ENCODE results near the gene PLK5.
"Not testable (repeated sequence)": the region's sequence is repeated elsewhere in the genome, so short reads cannot be mapped to it uniquely, and the experiment has no call there.

Gene PLK5

GRCh38 chr19:1523412-1524286, at the start of gene PLK5:
Gene PLK5, plus strand, starts transcription at chr19:1524077. Its CDS starts 2,920 bp downstream, at chr19:1526997.
- DNase-seq (ENCODE audit: low spot score), result no peak

- DNase-seq (ENCODE audit: low spot score), result no peak
Measured at GRCh38 chr19:1474765-1475351, 49.0 kb upstream of the PLK5 start.

- no peak for DNase-seq (ENCODE audit: low spot score)
Measured at GRCh38 chr19:1475751-1476437, 48.0 kb upstream of the PLK5 start.

- DNase-seq (ENCODE audit: low spot score), result not testable (repeated sequence)
Measured at GRCh38 chr19:1477056-1477455, 46.8 kb upstream of the PLK5 start.

- DNase-seq (ENCODE audit: low spot score), result peak; percentile 85
Measured at GRCh38 chr19:1478934-1479707, 44.8 kb upstream of the PLK5 start, which contains the start of gene C19orf25. Gene C19orf25, minus strand, starts transcription at chr19:1479215. Its CDS starts 312 bp downstream, at chr19:1478903.

GRCh38 chr19:1481224-1481892, 42.5 kb upstream of the PLK5 start:
- DNase-seq (ENCODE audit: low spot score), result no peak

GRCh38 chr19:1481893-1482360, 42.0 kb upstream of the PLK5 start:
- DNase-seq (ENCODE audit: low spot score), result no peak

- DNase-seq (ENCODE audit: low spot score), result no peak
Measured at GRCh38 chr19:1482361-1483130, 41.3 kb upstream of the PLK5 start.

- no peak for DNase-seq (ENCODE audit: low spot score)
Measured at GRCh38 chr19:1483131-1483978, 40.5 kb upstream of the PLK5 start.

GRCh38 chr19:1483979-1484428, 39.9 kb upstream of the PLK5 start:
- no peak for DNase-seq (ENCODE audit: low spot score)

GRCh38 chr19:1486720-1487575, 36.9 kb upstream of the PLK5 start:
- DNase-seq (ENCODE audit: low spot score), result no peak

- DNase-seq (ENCODE audit: low spot score), result no peak
Measured at GRCh38 chr19:1487576-1488281, 36.1 kb upstream of the PLK5 start.

GRCh38 chr19:1488282-1488601, 35.6 kb upstream of the PLK5 start:
- DNase-seq (ENCODE audit: low spot score), result no peak

GRCh38 chr19:1489463-1490310, 34.2 kb upstream of the PLK5 start:
- no peak for DNase-seq (ENCODE audit: low spot score)

- DNase-seq (ENCODE audit: low spot score), result peak; percentile 96
Measured at GRCh38 chr19:1490311-1491113, 33.4 kb upstream of the PLK5 start, which contains the start of gene PCSK4. Gene PCSK4, minus strand, starts transcription at chr19:1490350. Its CDS starts 4 bp downstream, at chr19:1490346.

Measured in kidney capillary endothelial cell (primary cell).